Body of pancreas (tissue), 4 donors: ENCODE measurements around the gene HJURP.

Source experiments
- POLR2A ChIP-seq, 3 donors: fragments of 450-650 bp; IDR thresholded peaks; one replicate each; pipeline ENCODE4 v1.6.1; 2016; ENCODE audit warnings: antibody characterized with exemption in 3 of 3, mild to moderate bottlenecking in 2 of 3
- TF ChIP-seq, protein P1 (sequence below), 7 experiments: fragments of 450-650 bp in 4 of 7; fragments of 200-600 bp in 3 of 7; sonication (generic) in 3 of 7; IDR thresholded peaks; one replicate each; pipeline ENCODE4 v1.5.1; 2016 to 2019; ENCODE audit warnings: antibody characterized with exemption in 7 of 7

DNA sequence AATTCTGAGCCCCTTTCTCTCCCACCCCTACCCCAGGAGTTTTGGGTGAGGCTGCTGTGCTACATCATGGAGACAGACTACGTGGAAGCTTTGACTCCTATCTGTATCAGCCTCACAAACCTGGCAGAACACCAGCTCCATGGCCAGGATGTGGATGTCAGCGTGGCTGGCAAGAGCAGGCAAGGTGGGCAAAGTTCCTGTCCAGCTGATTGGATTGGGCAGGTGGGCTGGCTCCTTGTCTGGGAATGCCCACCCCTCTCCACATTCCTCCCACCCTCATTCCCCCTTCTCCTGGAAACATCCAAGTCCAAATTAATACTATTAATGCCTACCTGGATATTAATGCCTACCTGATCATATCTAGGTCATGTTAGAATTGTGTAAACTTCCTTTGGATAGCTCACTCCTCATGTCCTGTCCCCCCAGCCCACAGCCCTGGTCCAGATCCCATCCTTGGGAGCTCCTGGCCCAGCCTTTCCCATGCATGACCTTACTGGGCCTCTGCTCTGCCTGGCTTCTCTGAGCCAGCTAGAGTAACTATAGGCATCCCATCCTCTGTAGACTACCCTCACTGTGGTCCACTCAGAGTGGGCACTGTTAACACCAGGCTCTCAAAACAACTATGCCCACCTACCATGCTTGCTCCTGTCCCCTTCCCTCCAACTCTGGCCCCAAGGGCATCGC, 52.1 kb downstream of the HJURP start:
- TF ChIP-seq POLR2A (IDR thresholded peaks at IDR 0.05) = no peak
- TF ChIP-seq, protein P1, sequence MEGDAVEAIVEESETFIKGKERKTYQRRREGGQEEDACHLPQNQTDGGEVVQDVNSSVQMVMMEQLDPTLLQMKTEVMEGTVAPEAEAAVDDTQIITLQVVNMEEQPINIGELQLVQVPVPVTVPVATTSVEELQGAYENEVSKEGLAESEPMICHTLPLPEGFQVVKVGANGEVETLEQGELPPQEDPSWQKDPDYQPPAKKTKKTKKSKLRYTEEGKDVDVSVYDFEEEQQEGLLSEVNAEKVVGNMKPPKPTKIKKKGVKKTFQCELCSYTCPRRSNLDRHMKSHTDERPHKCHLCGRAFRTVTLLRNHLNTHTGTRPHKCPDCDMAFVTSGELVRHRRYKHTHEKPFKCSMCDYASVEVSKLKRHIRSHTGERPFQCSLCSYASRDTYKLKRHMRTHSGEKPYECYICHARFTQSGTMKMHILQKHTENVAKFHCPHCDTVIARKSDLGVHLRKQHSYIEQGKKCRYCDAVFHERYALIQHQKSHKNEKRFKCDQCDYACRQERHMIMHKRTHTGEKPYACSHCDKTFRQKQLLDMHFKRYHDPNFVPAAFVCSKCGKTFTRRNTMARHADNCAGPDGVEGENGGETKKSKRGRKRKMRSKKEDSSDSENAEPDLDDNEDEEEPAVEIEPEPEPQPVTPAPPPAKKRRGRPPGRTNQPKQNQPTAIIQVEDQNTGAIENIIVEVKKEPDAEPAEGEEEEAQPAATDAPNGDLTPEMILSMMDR (IDR thresholded peaks at IDR 0.05) = no peak
